ENCODE measurements around the gene EID1.
"Not testable (repeated sequence)": the region's sequence is repeated elsewhere in the genome, so short reads cannot be mapped to it uniquely, and the experiment has no call there.

Gene EID1, protein sequence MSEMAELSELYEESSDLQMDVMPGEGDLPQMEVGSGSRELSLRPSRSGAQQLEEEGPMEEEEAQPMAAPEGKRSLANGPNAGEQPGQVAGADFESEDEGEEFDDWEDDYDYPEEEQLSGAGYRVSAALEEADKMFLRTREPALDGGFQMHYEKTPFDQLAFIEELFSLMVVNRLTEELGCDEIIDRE

DNA sequence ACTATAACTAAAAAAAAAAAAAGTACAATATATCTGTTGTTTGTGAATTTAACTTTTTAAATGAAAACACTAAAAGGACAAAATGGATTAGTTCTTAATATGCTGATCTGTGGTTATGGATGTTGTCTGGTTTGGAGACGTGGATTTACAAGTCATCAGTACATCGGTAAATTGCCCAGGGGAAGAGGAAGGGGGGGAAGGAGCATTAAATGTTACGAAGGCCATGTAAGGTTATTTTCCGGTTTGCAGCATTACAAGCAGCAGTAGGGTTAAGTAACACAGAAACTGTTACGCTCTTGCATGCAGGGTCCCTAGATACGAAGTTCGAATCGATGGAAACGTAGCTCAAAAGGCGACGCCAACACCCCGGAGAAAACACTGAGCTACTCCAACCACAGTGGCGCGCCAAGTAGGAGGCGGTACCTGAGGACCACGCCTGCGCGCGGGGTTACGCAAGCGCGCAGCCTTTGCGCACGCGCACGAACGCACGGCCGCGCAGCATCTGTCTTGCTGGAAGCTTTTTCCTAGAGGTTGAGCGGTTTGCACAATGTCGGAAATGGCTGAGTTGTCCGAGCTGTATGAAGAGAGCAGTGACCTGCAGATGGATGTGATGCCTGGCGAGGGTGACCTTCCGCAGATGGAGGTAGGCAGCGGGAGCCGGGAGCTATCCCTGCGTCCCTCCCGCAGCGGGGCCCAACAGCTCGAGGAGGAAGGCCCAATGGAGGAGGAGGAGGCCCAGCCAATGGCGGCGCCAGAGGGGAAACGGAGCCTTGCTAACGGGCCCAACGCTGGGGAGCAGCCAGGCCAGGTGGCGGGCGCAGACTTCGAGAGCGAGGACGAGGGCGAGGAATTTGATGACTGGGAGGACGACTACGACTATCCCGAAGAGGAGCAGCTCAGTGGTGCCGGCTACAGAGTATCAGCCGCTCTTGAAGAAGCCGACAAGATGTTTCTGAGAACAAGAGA lies at the start of gene EID1:
Gene EID1 (plus strand): TSS at position 505 of the 966 bp plus-strand sequence. CDS start 43 bp downstream, at position 548.
- DNase-seq, result peak; percentile 75

GRCh38 chr15:48828471-48828870 lies 49.5 kb upstream of the EID1 start:
- no peak for DNase-seq

DNA sequence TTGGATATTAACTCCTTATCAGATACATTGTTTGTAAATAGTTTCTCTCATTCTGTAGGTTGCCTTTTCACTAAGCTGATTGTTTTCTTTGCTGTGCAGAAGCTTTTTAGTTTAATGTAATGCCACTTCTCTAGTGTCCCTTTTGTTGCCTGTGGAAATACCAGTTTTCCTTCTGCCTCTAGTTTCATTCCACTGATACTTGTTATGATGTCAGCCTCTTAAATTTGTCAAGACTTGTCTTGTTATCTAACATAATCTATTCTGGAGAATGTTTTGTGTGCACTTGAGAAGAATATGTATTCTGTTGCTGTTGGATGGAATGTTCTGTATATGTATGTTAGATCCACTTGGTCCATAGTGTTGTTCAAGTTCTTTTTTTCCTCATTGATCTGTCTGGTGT lies 49.0 kb upstream of the EID1 start:
- DNase-seq, result no peak

- DNase-seq, result no peak
Measured at GRCh38 chr15:48832648-48833047, 45.3 kb upstream of the EID1 start.

DNA sequence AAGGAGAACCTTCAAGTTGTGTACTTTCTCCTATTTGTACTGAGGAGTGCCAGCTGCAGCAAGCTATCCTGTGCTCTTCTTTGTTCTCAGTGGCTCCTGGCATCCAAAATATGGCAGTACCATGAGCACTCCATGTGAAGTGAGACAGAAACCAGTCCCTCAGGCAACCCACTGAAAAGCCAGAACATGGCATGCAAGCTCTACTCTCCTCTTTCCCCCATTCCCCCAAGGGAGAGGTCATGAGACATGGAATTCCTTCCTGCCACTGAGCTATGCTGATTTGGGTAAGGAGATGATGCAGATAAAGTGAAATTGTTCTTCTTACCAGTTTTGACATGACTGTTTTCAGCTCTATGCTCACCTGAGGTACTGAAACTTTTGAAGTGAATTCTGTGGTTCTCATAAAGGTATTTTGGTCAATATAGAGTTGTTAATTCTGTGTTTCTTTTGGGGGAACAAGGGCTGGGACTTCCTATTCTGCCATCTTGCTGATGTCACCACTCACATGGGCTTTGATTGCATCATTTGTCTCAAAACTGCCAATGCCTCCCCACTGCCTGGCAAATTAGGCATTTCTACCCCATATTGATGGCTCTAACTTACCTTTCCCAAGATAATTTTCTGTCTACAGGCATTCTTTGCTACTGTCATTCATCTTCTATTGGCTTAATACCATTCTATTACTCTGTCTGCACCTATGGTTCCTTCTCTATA lies 44.3 kb upstream of the EID1 start:
- no peak for DNase-seq

GRCh38 chr15:48834756-48835155 lies 43.2 kb upstream of the EID1 start:
- no peak for DNase-seq

DNA sequence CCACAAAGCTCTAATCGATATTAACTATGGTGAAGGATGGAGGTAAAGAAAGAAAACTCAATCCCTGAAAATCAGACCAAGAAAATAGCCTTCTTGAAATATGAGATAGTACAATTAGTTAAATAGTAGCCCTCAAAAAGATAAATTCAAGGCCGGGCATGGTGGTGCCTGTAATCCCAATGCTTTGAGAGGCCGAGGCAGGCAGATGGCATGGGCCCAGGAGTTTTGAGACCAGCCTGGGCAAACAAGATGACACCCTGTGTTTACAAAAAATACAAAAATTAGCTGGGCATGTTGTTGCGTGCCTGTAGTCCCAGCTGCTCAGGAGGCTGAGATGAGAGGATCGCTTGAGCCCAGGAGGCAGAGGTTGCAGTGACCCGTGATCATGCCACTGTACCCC lies 35.4 kb upstream of the EID1 start:
- peak; percentile 80 for DNase-seq

GRCh38 chr15:48845123-48845522 lies 32.8 kb upstream of the EID1 start:
- no peak for DNase-seq

DNA sequence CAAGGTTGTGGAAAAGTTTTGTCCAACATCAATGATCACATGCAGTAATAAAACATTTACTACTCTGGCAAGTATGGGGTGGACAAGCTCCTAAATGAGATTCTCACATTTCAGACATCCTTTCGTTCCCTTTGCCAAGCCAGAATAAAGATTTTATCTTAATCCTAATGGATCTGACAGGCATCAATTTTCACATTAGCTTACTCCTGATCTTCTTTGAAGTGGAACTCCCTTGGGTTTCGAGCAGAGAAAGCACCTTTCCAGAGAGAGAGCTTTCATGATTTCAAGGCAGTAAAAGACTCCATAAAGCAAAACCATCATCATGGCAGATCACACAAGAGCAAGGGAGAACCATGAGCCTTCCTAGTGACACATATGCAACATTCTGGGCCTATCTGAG lies 27.3 kb upstream of the EID1 start:
- DNase-seq, result no peak

- no peak for DNase-seq
Measured at GRCh38 chr15:48851956-48852355, 26.0 kb upstream of the EID1 start.

GRCh38 chr15:48854434-48854833 lies 23.5 kb upstream of the EID1 start:
- DNase-seq, result not testable (repeated sequence)

GRCh38 chr15:48855501-48856440 lies 22.2 kb upstream of the EID1 start:
- peak; percentile 27 for DNase-seq

DNA sequence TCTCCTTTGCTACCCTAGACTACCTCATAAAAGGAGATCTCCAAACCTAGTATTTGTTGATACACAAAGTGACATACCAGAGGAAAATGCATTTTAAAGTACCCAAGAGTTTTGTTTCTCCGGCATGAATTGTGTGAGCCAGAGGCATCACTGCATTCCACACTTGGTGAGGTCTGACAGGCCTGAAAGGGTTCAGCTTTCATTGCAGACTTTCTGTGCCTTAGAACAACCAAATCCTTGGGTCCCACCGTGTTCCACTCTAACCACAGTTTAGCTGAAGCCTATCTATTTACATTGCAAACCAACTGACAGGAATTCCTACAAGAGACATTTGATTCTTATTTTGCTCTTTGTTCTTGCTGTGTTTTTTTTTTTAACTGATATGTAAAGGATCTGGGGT lies 21.0 kb upstream of the EID1 start:
- no peak for DNase-seq

- DNase-seq, result no peak
Measured at GRCh38 chr15:48858401-48858800, 19.5 kb upstream of the EID1 start.

DNA sequence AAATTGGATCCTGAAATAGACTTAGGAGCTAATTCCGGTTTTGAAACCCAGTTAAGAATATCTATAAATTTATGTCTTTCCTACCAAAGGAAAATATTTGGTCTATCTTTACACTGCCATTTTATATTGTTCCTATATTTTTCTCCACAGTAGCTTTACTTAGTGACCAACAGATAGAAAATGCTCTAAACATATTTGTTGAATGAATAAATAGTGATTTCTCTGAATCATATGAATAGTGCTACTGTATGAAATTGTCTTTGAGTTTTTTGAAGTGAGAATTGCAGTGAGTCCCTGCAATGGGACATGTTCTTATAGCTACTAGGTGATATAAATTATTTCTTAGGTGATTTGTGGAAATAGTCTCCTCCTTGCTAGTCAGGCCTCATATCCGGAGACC lies 18.5 kb upstream of the EID1 start:
- no peak for DNase-seq

- DNase-seq, result peak; percentile 22
Measured at GRCh38 chr15:48861813-48862431, 16.0 kb upstream of the EID1 start.

DNA sequence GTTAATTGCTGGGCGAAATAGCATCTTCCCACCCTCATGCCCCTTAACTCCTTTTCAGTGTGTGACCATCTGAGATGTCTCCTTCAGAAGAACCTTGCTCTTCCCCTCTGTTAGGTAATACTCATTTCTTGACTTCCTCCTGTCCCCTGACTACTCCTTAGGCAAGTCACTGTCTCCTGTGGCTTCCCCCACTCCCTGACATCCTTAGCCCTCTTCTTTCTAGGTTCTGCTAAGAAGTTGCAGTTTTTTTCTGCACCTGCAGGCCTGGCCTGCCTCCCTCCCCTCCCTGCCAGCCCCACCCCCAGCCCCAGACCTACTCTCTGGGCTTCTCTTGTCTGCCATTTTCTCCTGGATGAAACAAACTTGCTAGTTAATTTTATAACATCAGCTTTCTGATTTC lies 15.2 kb upstream of the EID1 start:
- no peak for DNase-seq

GRCh38 chr15:48865370-48866079 lies 12.4 kb upstream of the EID1 start:
- DNase-seq, result no peak

DNA sequence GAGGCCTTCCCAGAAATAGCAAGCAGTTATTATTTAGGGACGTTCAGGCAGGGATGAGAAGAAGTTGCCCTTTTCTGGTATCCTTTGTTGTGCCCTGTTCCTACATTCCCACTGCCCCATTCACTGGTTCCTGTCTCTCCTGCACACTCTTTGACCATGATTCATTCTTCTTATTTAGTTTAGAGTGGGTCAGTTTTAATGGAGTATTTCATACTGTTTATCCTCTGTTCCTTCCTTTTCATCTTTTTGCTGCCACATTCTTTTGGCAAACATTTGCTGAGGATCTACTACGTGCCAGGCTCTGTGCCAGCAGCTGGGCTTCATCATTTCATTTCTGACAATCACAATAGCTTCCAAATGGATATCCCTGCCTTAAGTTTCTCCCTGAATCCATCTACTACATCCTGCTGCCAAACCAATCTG lies 11.8 kb upstream of the EID1 start:
- no peak for DNase-seq

- no peak for DNase-seq
Measured at GRCh38 chr15:48868023-48868422, 9.9 kb upstream of the EID1 start.

- DNase-seq, result no peak
Measured at GRCh38 chr15:48868536-48868935, 9.4 kb upstream of the EID1 start.

Data from NCI-H1105 (cell line).